ENCODE measurements around the gene PARD3.

PARD3 gene

DNA sequence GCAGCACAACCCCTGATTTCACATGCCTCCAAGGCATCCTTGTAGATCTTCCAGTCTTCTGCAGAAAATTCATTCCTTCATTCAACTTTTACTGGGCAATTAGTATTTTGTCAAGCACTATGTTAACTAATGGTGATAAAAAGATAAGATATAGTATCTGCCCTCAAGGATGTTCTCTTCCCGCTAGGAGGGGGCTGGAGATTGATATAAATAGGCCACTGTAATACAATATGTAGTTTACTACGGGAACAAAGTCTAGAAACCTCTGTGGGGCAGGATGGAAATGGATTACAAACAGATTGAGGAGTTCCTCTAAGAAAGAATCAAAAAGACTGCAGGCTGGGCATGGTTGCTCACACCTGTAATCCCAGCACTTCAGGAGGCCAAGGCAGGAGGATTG, 10.3 kb upstream of the PARD3 start:
- H3K4me3 ChIP-seq (ENCODE audit: low read length, poor library complexity, severe bottlenecking) = no peak overlapping the region
- no peaks in the 10 kb centered on the region for H3K79me2 ChIP-seq (ENCODE audit: insufficient read depth, low read length)
- H3K9me2 ChIP-seq (replicated peaks; ENCODE audit: low read depth, low read length) = no peaks in the 10 kb centered on the region
- H3F3A ChIP-seq (ENCODE audit: low read depth) = no peaks in the 10 kb centered on the region
- no peak overlapping the region for H3K4me2 ChIP-seq (ENCODE audit: low read depth, low read length, poor library complexity, severe bottlenecking)
- H3K4me1 ChIP-seq (ENCODE audit: insufficient read depth, low read length, poor library complexity, severe bottlenecking) = peaks cover 5% of the 10 kb centered on the region
- no peaks in the 10 kb centered on the region for H3K9me3 ChIP-seq (ENCODE audit: insufficient read depth, low read depth, low read length)
- no peaks in the 10 kb centered on the region for H4K20me1 ChIP-seq (ENCODE audit: insufficient read depth, low read length, poor library complexity, severe bottlenecking)
- TF ChIP-seq, protein P1, sequence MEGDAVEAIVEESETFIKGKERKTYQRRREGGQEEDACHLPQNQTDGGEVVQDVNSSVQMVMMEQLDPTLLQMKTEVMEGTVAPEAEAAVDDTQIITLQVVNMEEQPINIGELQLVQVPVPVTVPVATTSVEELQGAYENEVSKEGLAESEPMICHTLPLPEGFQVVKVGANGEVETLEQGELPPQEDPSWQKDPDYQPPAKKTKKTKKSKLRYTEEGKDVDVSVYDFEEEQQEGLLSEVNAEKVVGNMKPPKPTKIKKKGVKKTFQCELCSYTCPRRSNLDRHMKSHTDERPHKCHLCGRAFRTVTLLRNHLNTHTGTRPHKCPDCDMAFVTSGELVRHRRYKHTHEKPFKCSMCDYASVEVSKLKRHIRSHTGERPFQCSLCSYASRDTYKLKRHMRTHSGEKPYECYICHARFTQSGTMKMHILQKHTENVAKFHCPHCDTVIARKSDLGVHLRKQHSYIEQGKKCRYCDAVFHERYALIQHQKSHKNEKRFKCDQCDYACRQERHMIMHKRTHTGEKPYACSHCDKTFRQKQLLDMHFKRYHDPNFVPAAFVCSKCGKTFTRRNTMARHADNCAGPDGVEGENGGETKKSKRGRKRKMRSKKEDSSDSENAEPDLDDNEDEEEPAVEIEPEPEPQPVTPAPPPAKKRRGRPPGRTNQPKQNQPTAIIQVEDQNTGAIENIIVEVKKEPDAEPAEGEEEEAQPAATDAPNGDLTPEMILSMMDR (conservative IDR thresholded peaks at IDR 0.05; ENCODE audit: low read length) = no peak
- no peak for TF ChIP-seq EZH2phosphoT487 (IDR thresholded peaks at IDR 0.05; ENCODE audit: borderline replicate concordance)
- H3K36me3 ChIP-seq (ENCODE audit: insufficient read depth, low read length) = no peaks in the 10 kb centered on the region
- no peak overlapping the region for H3K9ac ChIP-seq (ENCODE audit: low read depth, low read length, poor library complexity, severe bottlenecking)
- no peak overlapping the region for H2AFZ ChIP-seq (ENCODE audit: low read length)
- no peaks in the 10 kb centered on the region for H3K27me3 ChIP-seq (ENCODE audit: insufficient read depth, low read length, poor library complexity, severe bottlenecking)

DNA sequence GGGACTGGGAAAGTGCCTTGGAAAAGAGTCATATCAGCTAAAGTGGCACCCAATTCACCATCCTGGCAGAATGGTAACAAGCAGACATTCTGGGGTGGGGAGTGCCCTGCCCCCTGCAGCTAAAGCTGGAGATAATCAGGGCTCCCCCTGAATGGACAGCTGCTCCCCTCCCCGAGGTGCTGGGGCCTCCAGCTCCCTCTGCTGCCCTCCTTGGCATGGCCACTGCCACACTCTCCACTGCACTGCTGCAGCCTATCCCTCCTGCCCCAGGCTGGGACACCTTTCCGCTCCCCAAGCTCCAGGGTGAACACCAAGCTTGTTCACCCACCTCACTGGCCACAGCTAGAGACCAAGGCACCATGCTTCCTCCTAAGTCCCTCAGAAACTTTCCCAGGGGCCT, 9.8 kb upstream of the PARD3 start:
- no peaks in the 10 kb centered on the region for H3K36me3 ChIP-seq (ENCODE audit: insufficient read depth, low read length)
- no peak overlapping the region for H3K9ac ChIP-seq (ENCODE audit: low read depth, low read length, poor library complexity, severe bottlenecking)
- H3K4me2 ChIP-seq (ENCODE audit: low read depth, low read length, poor library complexity, severe bottlenecking) = no peak overlapping the region
- no peaks in the 10 kb centered on the region for H3K4me1 ChIP-seq (ENCODE audit: insufficient read depth, low read length, poor library complexity, severe bottlenecking)
- H4K20me1 ChIP-seq (ENCODE audit: insufficient read depth, low read length, poor library complexity, severe bottlenecking) = no peaks in the 10 kb centered on the region
- no peaks in the 10 kb centered on the region for H3K9me3 ChIP-seq (ENCODE audit: insufficient read depth, low read depth, low read length)
- no peaks in the 10 kb centered on the region for H3F3A ChIP-seq (ENCODE audit: low read depth)
- no peak overlapping the region for H2AFZ ChIP-seq (ENCODE audit: low read length)
- no peaks in the 10 kb centered on the region for H3K27me3 ChIP-seq (ENCODE audit: insufficient read depth, low read length, poor library complexity, severe bottlenecking)
- H3K9me2 ChIP-seq (replicated peaks; ENCODE audit: low read depth, low read length) = no peaks in the 10 kb centered on the region
- H3K4me3 ChIP-seq (ENCODE audit: low read length, poor library complexity, severe bottlenecking) = no peak overlapping the region
- TF ChIP-seq, protein P1 (conservative IDR thresholded peaks at IDR 0.05; ENCODE audit: low read length) = peak; percentile 59
- TF ChIP-seq EZH2phosphoT487 (IDR thresholded peaks at IDR 0.05; ENCODE audit: borderline replicate concordance) = no peak
- H3K79me2 ChIP-seq (ENCODE audit: insufficient read depth, low read length) = no peaks in the 10 kb centered on the region

DNA sequence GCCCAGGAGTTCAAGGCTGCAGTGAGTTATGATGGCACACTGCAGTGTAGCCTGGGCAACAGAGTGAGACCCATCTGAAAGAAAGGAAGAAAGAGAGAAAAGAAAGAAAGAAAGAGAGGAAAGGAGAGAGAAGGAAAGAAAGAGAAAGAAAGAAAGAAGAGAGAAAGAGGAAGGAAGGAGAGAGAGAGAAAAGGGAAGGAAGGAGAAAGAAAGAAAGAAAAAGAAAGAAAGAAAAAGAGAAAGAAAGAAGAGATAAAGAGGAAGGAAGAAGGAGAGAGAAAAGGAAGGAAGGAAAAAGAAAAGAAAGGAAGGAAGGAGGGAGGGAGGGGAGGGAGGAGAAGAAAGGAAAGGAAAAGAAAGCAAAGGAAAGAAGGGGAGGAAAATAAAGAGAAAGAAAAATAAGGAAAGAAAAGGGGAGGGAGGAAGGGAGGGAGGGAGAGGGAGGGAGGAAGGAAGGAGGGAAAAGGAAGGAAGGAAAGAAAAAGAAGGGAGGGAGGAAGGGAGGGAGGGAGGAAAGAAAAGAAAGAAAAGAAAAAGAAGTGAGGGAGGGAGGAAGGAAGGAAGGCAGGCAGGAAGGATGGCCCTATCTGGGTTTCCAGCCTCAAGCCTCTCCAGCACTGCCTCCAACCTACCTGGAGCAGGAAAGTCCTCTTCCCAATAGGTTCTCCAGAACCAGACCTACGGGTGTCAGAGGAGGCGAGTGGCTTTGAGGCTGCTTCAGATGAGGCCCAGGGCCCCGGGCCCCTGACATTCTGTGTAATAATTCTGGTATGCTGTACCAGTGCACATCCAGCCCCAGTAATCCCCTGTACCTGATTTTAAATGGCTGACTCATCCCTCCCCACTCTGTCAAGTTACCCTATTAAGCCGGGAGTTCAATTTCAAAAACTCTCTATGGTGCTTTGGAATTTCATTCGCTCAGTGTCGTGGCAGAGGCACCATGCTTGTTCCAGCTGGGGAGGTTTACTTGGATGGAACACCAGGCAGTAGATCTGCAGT, 6.8 kb upstream of the PARD3 start:
- no peaks in the 10 kb centered on the region for H3F3A ChIP-seq (ENCODE audit: low read depth)
- no peak overlapping the region for H2AFZ ChIP-seq (ENCODE audit: low read length)
- no peaks in the 10 kb centered on the region for H3K9me3 ChIP-seq (ENCODE audit: insufficient read depth, low read depth, low read length)
- H3K9ac ChIP-seq (ENCODE audit: low read depth, low read length, poor library complexity, severe bottlenecking) = no peak overlapping the region
- no peaks in the 10 kb centered on the region for H3K36me3 ChIP-seq (ENCODE audit: insufficient read depth, low read length)
- no peaks in the 10 kb centered on the region for H3K9me2 ChIP-seq (replicated peaks; ENCODE audit: low read depth, low read length)
- no peaks in the 10 kb centered on the region for H3K79me2 ChIP-seq (ENCODE audit: insufficient read depth, low read length)
- no peak overlapping the region for H3K4me2 ChIP-seq (ENCODE audit: low read depth, low read length, poor library complexity, severe bottlenecking)
- no peaks in the 10 kb centered on the region for H4K20me1 ChIP-seq (ENCODE audit: insufficient read depth, low read length, poor library complexity, severe bottlenecking)
- no peaks in the 10 kb centered on the region for H3K4me1 ChIP-seq (ENCODE audit: insufficient read depth, low read length, poor library complexity, severe bottlenecking)
- no peak overlapping the region for H3K4me3 ChIP-seq (ENCODE audit: low read length, poor library complexity, severe bottlenecking)
- TF ChIP-seq, protein P1 (conservative IDR thresholded peaks at IDR 0.05; ENCODE audit: low read length) = no peak
- TF ChIP-seq EZH2phosphoT487 (IDR thresholded peaks at IDR 0.05; ENCODE audit: borderline replicate concordance) = no peak
- no peaks in the 10 kb centered on the region for H3K27me3 ChIP-seq (ENCODE audit: insufficient read depth, low read length, poor library complexity, severe bottlenecking)

Data from Loucy (cell line).